GM12878 (cell line): ENCODE measurements around the gene RNPEP. TPM values are rescaled to one million over a fixed set of nuclear protein-coding genes. Genes with fewer than 3 reads are reported as not detected.

Experiments
- ATAC-seq: fragments of 200-7000 bp; cut with Tn5 transposase; 3 replicates; pipeline ENCODE4 v1.9.1; 2020; ENCODE audit warnings: mild to moderate bottlenecking, moderate library complexity
- BruUV-seq: library from RNA; stranded (reverse); fragments of 400-500 nt; replicated peaks from 2 replicates; lab custom pipeline; 2021; lab: Mats Ljungman, UMichigan
- CTCF ChIA-PET: fragments of 300-600 bp; sonication (Branson Sonifier 250); formaldehyde crosslinking; extraction: SDS; loops from one replicate; lab custom pipeline; 2021; ENCODE audit warnings: inconsistent platforms; lab: Yijun Ruan, JAX
- POLR2A ChIA-PET: fragments of 350-600 bp; formaldehyde crosslinking; extraction: SDS; loops from one replicate; lab custom pipeline; 2021; ENCODE audit warnings: inconsistent platforms; lab: Charles Lee
- RAD21 ChIA-PET: fragments of 300-600 bp; sonication (Branson Sonifier 250); formaldehyde crosslinking; loops from one replicate; lab custom pipeline; 2023; ENCODE audit warnings: antibody characterized with exemption; ENCODE audit not compliant: unreplicated experiment; lab: Charles Lee
- SMC1A ChIA-PET: fragments of 300-600 bp; sonication (Branson Sonifier 250); formaldehyde crosslinking; loops from one replicate; lab custom pipeline; 2023; ENCODE audit not compliant: unreplicated experiment, uncharacterized antibody; lab: Charles Lee
- DNase-seq: peaks from one replicate; pipeline ENCODE4 v3.0.0-alpha.2; 2011; ENCODE audit warnings: low read depth, low spot score
- FAIRE-seq: peaks from 3 replicates; lab custom pipeline; 2011; peaks lifted over from hg19 to GRCh38; lab: Jason Lieb, UNC
- H2AFZ ChIP-seq: 2 replicates; pipeline ENCODE4 v1.6.0; 2011; ENCODE audit warnings: low read depth, low read length, control low read depth; ENCODE audit not compliant: control insufficient read depth
- H3K27ac ChIP-seq: 2 replicates; pipeline ENCODE4 v1.5.1; 2011; ENCODE audit warnings: control low read depth; ENCODE audit not compliant: control insufficient read depth, insufficient read depth
- H3K27me3 ChIP-seq, 2 experiments: replicated peaks in 1 of 2; 2 replicates each; pipeline versions ENCODE4 v1.6.0 to v1.6.1; 2011; ENCODE audit warnings: low read length in 1 of 2; ENCODE audit not compliant: control insufficient read depth in 2 of 2, insufficient read depth in 2 of 2
- H3K36me3 ChIP-seq, 2 experiments: 2 replicates each; pipeline ENCODE4 v1.5.1; 2011; ENCODE audit warnings: low read length in 1 of 2; ENCODE audit not compliant: control insufficient read depth in 2 of 2, insufficient read depth in 2 of 2
- H3K4me1 ChIP-seq: 2 replicates; pipeline ENCODE4 v1.6.1; 2011; ENCODE audit warnings: mild to moderate bottlenecking, low read length, moderate library complexity, mixed read lengths; ENCODE audit not compliant: control insufficient read depth, insufficient read depth
- H3K4me2 ChIP-seq: 2 replicates; pipeline ENCODE4 v1.6.0; 2011; ENCODE audit warnings: control low read depth; ENCODE audit not compliant: control insufficient read depth, insufficient read depth
- H3K4me3 ChIP-seq: fragments of 200-600 bp; sonication (generic); 2 replicates; pipeline ENCODE4 v1.5.1; 2016
- H3K79me2 ChIP-seq: 2 replicates; pipeline ENCODE4 v1.6.0; 2011; ENCODE audit warnings: low read length; ENCODE audit not compliant: control insufficient read depth, insufficient read depth
- H3K9ac ChIP-seq: 2 replicates; pipeline ENCODE4 v1.8.0; 2011; ENCODE audit warnings: low read length, control low read depth, mixed read lengths; ENCODE audit not compliant: control insufficient read depth, insufficient read depth
- H3K9me3 ChIP-seq: replicated peaks from 3 replicates; pipeline ENCODE4 v1.5.1; 2011; ENCODE audit warnings: mild to moderate bottlenecking, low read length; ENCODE audit not compliant: control insufficient read depth, insufficient read depth
- H4K20me1 ChIP-seq: 2 replicates; pipeline ENCODE4 v1.6.0; 2011; ENCODE audit not compliant: control insufficient read depth, insufficient read depth
- CREB1 ChIP-seq: IDR thresholded peaks from 2 replicates; pipeline ENCODE4 v1.6.1; 2012; ENCODE audit warnings: low read depth, mild to moderate bottlenecking, inconsistent platforms
- ESRRA ChIP-seq: IDR thresholded peaks from 2 replicates; pipeline ENCODE4 v1.6.1; 2012; ENCODE audit warnings: mild to moderate bottlenecking, low read length, improper control_type of control experiment
- GABPA ChIP-seq: IDR thresholded peaks from 2 replicates; pipeline ENCODE4 v1.6.1; 2014; ENCODE audit warnings: antibody characterized with exemption, low read depth, mild to moderate bottlenecking, inconsistent platforms
- NBN ChIP-seq: fragments of 450-650 bp; IDR thresholded peaks from 2 replicates; pipeline ENCODE4 v1.6.1; 2016
- SRF ChIP-seq, 2 experiments: IDR thresholded peaks; 2 replicates each; pipeline ENCODE4 v1.6.1; 2011; ENCODE audit warnings: low read depth in 2 of 2, low read length in 2 of 2, mild to moderate bottlenecking in 1 of 2, moderate library complexity in 1 of 2
- ZNF207 ChIP-seq: fragments of 450-650 bp; IDR thresholded peaks from 2 replicates; pipeline ENCODE4 v1.6.1; 2014; ENCODE audit warnings: antibody characterized with exemption, mild to moderate bottlenecking, borderline replicate concordance
- WGBS: methylation state at CpG from one replicate; pipeline ENCODE4 v1.1.6; 2016; ENCODE audit warnings: low lambda C conversion rate; ENCODE audit not compliant: insufficient replicate concordance, insufficient coverage; ENCODE audit errors: missing lambda C conversion rate; 5-methylcytosine and 5-hydroxymethylcytosine counted together
- in situ Hi-C: fragments of 300-500 bp; cut with MboI; formaldehyde crosslinking; loops from 9 replicates; pipeline ENCODE4 v1.14.3; 2018; ENCODE audit warnings: mixed read lengths
- intact Hi-C: fragments of 100-400 bp; cut with micrococcal nuclease; formaldehyde crosslinking; loops from one replicate; pipeline ENCODE4 v1.14.2; 2022; ENCODE audit not compliant: unreplicated experiment
- polyA plus RNA-seq, 11 experiments: library from polyadenylated mRNA; depleted of rRNA in 4 of 11; unstranded in 6 of 11; stranded (reverse) in 5 of 11; fragments of >200 nt; fragmentation: Nextera tagmentation in 4 of 11; fragmentation: Illumina TruSeq in 1 of 11; extraction: Ambion mirVana in 4 of 11; extraction: Trizol in 1 of 11; gene quantifications; 1 replicate in 1 of 11; 2 replicates in 10 of 11; pipeline versions ENCODE4 v1.2.1 to v1.2.3, GENCODE V29; 2011 to 2016; ENCODE audit warnings: inconsistent platforms in 2 of 11, missing spikeins in 2 of 11, low read depth in 1 of 11
- total RNA-seq, 4 experiments: library from RNA; depleted of rRNA in 3 of 4; stranded (reverse); fragments of >200 nt in 3 of 4; fragmentation: Illumina TruSeq in 1 of 4; extraction: Trizol in 1 of 4; gene quantifications; 2 replicates each; pipeline versions ENCODE4 v1.2.1 to v1.2.3, GENCODE V29; 2013 to 2021

Gene RNPEP
- total and polyA plus RNA-seq, 10 of the 15 experiments (the other 5 are each of a cell fraction or from before 2014, with no cell fraction given): 18.3 to 68.2 (median 44.6) TPM

GRCh38 chr1:202011994-202012393 lies 29.5 kb downstream of the RNPEP start:
- Histone ChIP-seq H3K79me2 (no peaks in the 10 kb centered on the region), H3K4me2 (no peak overlapping the region), H3K9ac (no peak overlapping the region), H3K27me3 (no peaks in the 10 kb centered on the region), H3K4me1 (peaks cover 11% of the 10 kb centered on the region), H3K27ac (no peak overlapping the region), H3K36me3 (no peaks in the 10 kb centered on the region), H3K9me3 (no peaks in the 10 kb centered on the region), H4K20me1 (no peaks in the 10 kb centered on the region), H3K4me3 (no peak overlapping the region), H2AFZ (no peak overlapping the region)
- POLR2A ChIA-PET: interaction anchor here (1.3 kb wide), 1 partner anchor 106 kb away, joined by 4 read pairs; no protein-coding TSS in a partner anchor
- RAD21 ChIA-PET: interaction anchor here (0.9 to 6.3 kb wide), 5 partner anchors 12 to 106 kb away, joined by 3 to 59 read pairs (median 7); no protein-coding TSS in a partner anchor
- WGBS: 80% methylated on average over 11 of the region's 11 CpGs
- CTCF ChIA-PET: interaction anchor here (0.6 to 6.9 kb wide), 4 partner anchors 12 to 138 kb away, joined by 3 to 171 read pairs (median 9); no protein-coding TSS in a partner anchor
- no TSS peak for BruUV-seq
- SMC1A ChIA-PET: interaction anchor here (0.9 to 2.8 kb wide), 10 partner anchors 9 to 131 kb away, joined by 3 to 9 read pairs (median 4); no protein-coding TSS in a partner anchor
- DNase-seq (no peak), FAIRE-seq (no peak), ATAC-seq (no peak)
- intact Hi-C loops: no loop called here
- TF ChIP-seq ZNF207 (no peak), CREB1 (no peak), SRF (IDR thresholded peaks at IDR 0.05; ENCODE audit: low read depth in 2 of 2, low read length in 2 of 2) (no peak), ESRRA (no peak), NBN (no peak), GABPA (no peak)
- in situ Hi-C loops: loop anchor here (5.0 kb wide), 1 partner anchor 110 kb away; the partner anchor contains the start of gene GPR37L1
